Tibial artery (tissue), 4 donors: ENCODE measurements around the gene MED9.

Source experiments
- DNase-seq, 2 donors: peaks; one replicate each; pipeline ENCODE4 v3.0.0-alpha.2; 2019
- H3K27ac ChIP-seq, 2 donors: fragments of 200-600 bp; sonication (generic) in 1 of 2; 1 replicate in 1 of 2; 2 replicates in 1 of 2; pipeline ENCODE4 v1.5.1; 2018 to 2019; ENCODE audit warnings: mild to moderate bottlenecking in 1 of 2
- H3K27me3 ChIP-seq, 2 donors: fragments of 200-600 bp; sonication (generic) in 1 of 2; one replicate each; pipeline versions ENCODE4 v1.5.1 to v1.6.0; 2016 to 2019
- H3K36me3 ChIP-seq, 3 donors: fragments of 200-600 bp; sonication (generic) in 2 of 3; one replicate each; pipeline ENCODE4 v1.5.1; 2016 to 2019; ENCODE audit warnings: mild to moderate bottlenecking in 2 of 3
- H3K4me1 ChIP-seq, 4 donors: fragments of 200-600 bp; sonication (generic) in 2 of 4; 1 replicate in 3 of 4; 2 replicates in 1 of 4; pipeline ENCODE4 v1.5.1; 2016 to 2019
- H3K4me3 ChIP-seq, 2 donors: fragments of 200-600 bp; sonication (generic) in 1 of 2; 1 replicate in 1 of 2; 2 replicates in 1 of 2; pipeline ENCODE4 v1.5.1; 2018 to 2019; ENCODE audit warnings: mild to moderate bottlenecking in 2 of 2
- H3K9me3 ChIP-seq, 3 donors: fragments of 200-600 bp; sonication (generic) in 1 of 3; one replicate each; pipeline ENCODE4 v1.5.1; 2016 to 2019
- intact Hi-C: fragments of 100-400 bp; cut with DNase I; formaldehyde crosslinking; loops from one replicate; pipeline ENCODE4 v1.15.0; 2023; ENCODE audit warnings: low total_unique reads
- TF ChIP-seq, protein P1 (sequence below), 2 experiments: fragments of 200-600 bp in 1 of 2; fragments of 450-650 bp in 1 of 2; IDR thresholded peaks; one replicate each; pipeline ENCODE4 v1.5.1; 2017 to 2019; ENCODE audit warnings: antibody characterized with exemption in 2 of 2, mild to moderate bottlenecking in 1 of 2, moderate library complexity in 1 of 2

The MED9 gene

DNA sequence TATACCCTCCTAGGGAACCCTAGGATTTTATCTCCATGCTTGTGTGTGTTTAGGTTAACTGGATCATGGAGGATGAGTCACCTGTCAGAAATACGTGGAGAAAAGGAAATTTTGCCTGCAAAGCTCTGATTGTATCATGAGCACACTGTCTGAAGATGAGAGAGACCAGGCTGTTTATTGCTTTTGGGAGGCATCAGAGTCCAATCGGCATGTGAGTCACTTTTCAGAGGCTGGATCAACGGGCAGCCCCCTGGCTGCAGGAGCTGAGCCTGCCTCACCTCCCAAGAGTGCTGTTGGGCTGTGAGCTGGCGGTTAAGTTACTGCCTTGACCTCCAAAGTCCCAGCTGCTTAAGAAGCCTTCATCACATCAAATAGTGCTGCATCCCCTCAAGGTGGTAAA is 41.5 kb upstream of the MED9 start:
- TF ChIP-seq, protein P1, sequence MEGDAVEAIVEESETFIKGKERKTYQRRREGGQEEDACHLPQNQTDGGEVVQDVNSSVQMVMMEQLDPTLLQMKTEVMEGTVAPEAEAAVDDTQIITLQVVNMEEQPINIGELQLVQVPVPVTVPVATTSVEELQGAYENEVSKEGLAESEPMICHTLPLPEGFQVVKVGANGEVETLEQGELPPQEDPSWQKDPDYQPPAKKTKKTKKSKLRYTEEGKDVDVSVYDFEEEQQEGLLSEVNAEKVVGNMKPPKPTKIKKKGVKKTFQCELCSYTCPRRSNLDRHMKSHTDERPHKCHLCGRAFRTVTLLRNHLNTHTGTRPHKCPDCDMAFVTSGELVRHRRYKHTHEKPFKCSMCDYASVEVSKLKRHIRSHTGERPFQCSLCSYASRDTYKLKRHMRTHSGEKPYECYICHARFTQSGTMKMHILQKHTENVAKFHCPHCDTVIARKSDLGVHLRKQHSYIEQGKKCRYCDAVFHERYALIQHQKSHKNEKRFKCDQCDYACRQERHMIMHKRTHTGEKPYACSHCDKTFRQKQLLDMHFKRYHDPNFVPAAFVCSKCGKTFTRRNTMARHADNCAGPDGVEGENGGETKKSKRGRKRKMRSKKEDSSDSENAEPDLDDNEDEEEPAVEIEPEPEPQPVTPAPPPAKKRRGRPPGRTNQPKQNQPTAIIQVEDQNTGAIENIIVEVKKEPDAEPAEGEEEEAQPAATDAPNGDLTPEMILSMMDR (IDR thresholded peaks at IDR 0.05) = no peak
- H3K4me1 ChIP-seq = no peaks in the 10 kb centered on the region
- intact Hi-C loops = no loop called here
- no peak overlapping the region for H3K4me3 ChIP-seq
- peaks cover 0 to 26% of the 10 kb centered on the region in 2 donors for H3K27me3 ChIP-seq
- no peaks in the 10 kb centered on the region for H3K36me3 ChIP-seq
- DNase-seq = no peak
- H3K27ac ChIP-seq = no peak overlapping the region
- no peaks in the 10 kb centered on the region for H3K9me3 ChIP-seq

DNA sequence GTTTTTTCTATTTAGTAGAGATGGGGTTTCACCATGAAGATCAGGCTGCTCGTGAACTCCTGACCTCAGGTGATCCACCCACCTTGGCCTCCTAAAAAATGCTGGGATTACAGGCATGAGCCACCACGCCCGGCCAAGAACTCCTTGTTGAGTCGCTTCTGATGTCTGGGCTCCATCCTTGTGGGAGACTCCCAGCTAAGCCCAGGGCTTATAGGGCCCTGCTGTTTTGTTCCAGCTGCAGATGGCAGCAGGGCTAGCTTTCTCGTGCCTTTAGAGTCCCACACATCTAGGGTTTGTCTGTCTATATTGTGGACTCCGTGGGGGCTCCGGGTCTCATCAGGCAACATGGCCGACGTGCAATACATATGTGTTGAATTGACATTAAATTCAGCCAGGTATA is 39.3 kb upstream of the MED9 start:
- Histone ChIP-seq H3K36me3 (no peaks in the 10 kb centered on the region), H3K27me3 (peaks cover 0 to 26% of the 10 kb centered on the region in 2 donors), H3K27ac (no peak overlapping the region), H3K4me3 (no peak overlapping the region), H3K9me3 (no peaks in the 10 kb centered on the region), H3K4me1 (no peaks in the 10 kb centered on the region)
- TF ChIP-seq, protein P1 (IDR thresholded peaks at IDR 0.05) = no peak
- DNase-seq = no peak
- intact Hi-C loops = no loop called here

- H3K4me1 ChIP-seq = no peaks in the 10 kb centered on the region
- no peak for DNase-seq
- no peaks in the 10 kb centered on the region for H3K9me3 ChIP-seq
- intact Hi-C loops = no loop called here
- no peak overlapping the region for H3K4me3 ChIP-seq
- no peak overlapping the region for H3K27ac ChIP-seq
- no peaks in the 10 kb centered on the region for H3K36me3 ChIP-seq
- TF ChIP-seq, protein P1 (IDR thresholded peaks at IDR 0.05) = no peak
- H3K27me3 ChIP-seq = peaks cover 0 to 25% of the 10 kb centered on the region in 2 donors
Measured at GRCh38 chr17:17437893-17438292, 38.9 kb upstream of the MED9 start.

DNA sequence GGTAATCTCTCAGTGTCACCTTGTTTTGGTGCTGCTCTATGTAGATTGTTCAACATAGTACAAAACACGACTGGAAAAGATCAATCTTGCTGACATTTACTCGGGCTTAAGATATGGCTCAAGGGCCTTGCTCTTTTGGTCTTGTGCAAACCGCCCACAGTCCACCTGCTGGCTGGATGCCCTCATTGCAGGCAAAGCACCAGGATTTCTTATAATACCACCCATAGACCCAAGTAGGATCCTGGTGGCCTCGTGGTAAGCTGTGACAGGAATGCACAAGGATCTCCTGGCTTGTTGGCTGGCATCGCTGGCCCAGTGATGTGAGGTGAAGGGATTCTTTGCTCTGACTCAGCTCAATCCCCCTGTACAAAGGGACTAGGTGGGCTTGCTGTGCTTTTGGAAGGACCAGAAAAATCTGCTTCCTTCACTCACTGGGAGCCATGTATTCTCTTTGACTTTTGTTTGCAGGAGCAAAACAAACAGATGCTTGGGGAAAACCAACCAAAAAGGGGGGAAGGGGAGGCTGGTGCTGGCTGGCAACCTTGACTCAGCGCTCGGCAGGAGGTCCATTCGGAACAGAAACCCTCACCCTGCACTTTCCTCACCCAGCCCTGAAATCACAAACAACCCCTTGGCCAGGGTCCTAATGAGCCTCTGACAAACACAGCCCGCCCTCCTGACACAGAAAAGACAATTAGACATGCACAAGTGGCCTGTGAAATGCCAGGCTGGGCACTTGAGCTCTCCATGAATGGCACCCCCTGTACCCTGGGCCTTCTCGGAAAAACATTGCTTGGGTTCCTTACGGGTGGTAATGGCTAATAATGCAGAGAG is 36.6 kb upstream of the MED9 start:
- intact Hi-C loops = no loop called here
- no peaks in the 10 kb centered on the region for H3K4me1 ChIP-seq
- DNase-seq = no peak
- H3K27me3 ChIP-seq = peaks cover 0 to 30% of the 10 kb centered on the region in 2 donors
- H3K4me3 ChIP-seq = no peak overlapping the region
- H3K9me3 ChIP-seq = no peaks in the 10 kb centered on the region
- TF ChIP-seq, protein P1 (IDR thresholded peaks at IDR 0.05) = peak; percentile 21 to 24
- no peak overlapping the region for H3K27ac ChIP-seq
- no peaks in the 10 kb centered on the region for H3K36me3 ChIP-seq

GRCh38 chr17:17440938-17441675 is 35.7 kb upstream of the MED9 start:
- Histone ChIP-seq H3K9me3 (no peaks in the 10 kb centered on the region), H3K27me3 (peaks cover 0 to 21% of the 10 kb centered on the region in 2 donors), H3K36me3 (no peaks in the 10 kb centered on the region), H3K4me1 (peaks cover 0 to 6% (median 0%) of the 10 kb centered on the region in 4 donors), H3K4me3 (no peak overlapping the region), H3K27ac (no peak overlapping the region)
- intact Hi-C loops = no loop called here
- DNase-seq = no peak
- TF ChIP-seq, protein P1 (IDR thresholded peaks at IDR 0.05) = no peak
